Hepatic stellate cell (primary cell): ENCODE results near the gene KIF26B.
"Not testable (repeated sequence)": the region's sequence is repeated elsewhere in the genome, so short reads cannot be mapped to it uniquely, and the experiment has no call there.

Source experiments
- DNase-seq: peaks from one replicate; pipeline ENCODE4 v3.0.0; 2011; ENCODE audit warnings: low spot score

Gene KIF26B

DNA sequence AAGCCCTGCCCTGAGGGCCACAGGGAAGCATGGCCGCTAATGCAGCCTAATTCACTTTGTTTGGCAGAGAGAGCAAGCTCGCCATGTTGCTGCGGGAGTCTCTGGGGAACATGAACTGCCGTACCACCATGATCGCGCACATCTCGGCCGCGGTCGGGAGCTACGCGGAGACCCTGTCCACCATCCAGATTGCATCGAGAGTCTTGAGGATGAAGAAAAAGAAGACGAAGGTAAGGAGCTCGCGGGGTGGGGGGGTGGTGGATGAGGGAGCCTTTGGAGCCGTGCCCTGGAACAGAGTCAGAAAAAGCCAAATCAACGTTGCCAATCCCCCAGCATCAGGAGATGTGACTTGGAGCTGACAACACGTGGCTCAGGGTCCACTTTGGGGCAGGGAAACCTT is 529.4 kb downstream of the KIF26B start:
- DNase-seq = no peak

DNA sequence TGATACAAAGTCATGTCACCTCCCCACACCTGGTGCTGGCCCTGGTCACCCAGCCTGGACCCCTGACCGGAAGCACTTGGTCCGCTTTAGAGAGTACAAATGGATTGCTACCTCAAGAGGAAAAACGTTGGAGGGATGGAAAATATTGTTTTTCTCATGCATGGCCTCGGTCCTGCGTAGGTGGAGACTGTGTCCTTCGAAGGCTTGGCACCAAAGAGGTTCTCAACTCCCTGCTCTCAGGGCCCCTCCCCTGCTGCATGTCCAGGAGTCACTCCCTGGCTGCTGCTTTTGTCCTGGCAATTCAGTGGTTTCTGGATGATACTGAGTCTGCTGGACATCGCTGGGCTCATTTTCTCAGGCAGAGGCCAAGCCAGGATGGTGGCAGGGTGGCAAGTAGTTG is 529.8 kb downstream of the KIF26B start:
- DNase-seq = no peak

DNA sequence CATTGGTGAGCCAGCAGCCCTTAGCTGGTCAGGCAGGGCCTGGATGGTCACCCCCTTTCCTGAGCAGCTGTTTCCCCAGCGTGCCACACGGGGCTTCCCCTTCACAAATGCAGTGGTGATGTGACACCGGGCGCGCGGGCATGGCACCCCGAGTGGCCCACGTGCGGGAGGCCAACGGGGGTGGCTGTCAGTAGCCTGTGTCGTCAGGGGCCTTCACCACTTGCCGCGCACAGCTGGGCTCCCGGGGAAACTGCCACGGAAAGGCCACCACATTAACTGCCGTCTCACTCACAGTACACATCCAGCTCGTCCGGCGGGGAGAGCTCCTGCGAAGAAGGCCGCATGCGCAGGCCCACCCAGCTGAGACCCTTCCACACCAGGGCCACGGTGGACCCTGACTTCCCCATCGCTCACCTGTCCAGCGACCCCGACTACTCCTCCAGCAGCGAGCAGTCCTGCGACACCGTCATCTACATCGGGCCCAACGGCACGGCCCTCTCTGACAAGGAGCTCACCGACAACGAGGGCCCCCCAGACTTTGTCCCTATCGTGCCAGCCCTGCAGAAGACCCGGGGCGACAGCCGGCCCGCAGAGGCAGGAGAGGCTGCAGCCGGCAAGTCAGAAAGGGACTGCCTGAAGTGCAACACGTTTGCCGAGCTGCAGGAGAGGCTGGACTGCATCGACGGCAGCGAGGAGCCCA is 530.5 kb downstream of the KIF26B start:
- no peak for DNase-seq

DNA sequence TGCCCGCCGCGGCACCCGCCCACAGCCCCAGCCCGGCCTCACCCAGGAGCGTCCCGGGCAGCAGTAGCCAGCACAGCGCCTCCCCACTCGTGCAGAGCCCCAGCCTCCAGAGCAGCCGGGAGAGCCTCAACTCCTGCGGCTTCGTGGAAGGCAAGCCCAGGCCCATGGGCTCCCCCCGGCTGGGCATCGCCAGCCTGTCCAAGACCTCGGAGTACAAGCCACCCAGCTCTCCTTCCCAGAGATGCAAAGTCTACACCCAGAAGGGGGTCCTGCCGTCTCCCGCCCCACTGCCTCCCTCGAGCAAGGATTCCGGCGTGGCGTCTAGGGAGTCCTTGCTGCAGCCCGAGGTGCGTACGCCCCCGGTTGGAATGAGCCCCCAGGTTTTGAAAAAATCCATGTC is 531.2 kb downstream of the KIF26B start:
- DNase-seq = no peak

DNA sequence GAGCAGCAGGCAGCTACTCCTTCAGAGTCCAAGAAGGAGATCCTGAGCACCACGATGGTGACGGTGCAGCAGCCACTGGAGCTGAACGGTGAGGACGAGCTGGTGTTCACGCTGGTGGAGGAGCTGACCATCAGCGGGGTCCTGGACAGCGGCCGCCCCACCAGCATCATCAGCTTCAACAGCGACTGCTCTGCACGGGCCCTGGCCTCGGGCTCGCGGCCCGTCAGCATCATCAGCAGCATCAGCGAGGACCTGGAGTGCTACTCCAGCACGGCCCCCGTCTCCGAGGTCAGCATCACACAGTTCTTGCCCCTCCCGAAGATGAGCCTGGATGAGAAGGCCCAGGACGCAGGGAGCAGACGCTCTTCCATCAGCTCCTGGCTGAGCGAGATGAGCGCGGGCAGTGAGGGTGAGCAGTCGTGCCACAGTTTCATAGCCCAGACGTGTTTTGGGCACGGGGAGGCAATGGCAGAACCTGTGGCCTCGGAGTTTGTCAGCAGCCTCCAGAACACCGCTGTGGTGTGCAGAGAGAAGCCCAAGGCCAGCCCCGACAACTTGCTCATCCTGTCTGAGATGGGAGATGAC is 531.8 kb downstream of the KIF26B start:
- DNase-seq = no peak

DNA sequence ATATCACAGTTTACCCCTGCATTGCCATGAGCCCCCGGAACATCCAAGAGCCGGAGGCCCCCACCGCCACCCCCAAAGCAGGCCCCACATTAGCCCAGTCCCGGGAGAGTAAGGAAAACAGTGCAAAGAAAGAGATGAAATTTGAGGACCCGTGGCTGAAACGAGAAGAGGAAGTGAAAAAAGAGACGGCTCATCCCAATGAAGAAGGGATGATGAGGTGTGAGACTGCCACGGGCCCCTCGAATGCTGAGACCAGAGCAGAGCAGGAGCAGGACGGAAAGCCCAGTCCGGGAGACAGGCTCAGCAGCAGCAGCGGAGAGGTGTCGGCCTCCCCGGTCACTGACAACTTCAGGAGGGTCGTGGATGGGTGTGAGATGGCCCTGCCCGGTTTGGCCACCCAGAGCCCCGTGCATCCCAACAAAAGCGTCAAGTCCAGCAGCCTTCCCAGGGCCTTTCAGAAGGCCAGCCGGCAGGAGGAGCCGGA is 532.4 kb downstream of the KIF26B start:
- no peak for DNase-seq

DNA sequence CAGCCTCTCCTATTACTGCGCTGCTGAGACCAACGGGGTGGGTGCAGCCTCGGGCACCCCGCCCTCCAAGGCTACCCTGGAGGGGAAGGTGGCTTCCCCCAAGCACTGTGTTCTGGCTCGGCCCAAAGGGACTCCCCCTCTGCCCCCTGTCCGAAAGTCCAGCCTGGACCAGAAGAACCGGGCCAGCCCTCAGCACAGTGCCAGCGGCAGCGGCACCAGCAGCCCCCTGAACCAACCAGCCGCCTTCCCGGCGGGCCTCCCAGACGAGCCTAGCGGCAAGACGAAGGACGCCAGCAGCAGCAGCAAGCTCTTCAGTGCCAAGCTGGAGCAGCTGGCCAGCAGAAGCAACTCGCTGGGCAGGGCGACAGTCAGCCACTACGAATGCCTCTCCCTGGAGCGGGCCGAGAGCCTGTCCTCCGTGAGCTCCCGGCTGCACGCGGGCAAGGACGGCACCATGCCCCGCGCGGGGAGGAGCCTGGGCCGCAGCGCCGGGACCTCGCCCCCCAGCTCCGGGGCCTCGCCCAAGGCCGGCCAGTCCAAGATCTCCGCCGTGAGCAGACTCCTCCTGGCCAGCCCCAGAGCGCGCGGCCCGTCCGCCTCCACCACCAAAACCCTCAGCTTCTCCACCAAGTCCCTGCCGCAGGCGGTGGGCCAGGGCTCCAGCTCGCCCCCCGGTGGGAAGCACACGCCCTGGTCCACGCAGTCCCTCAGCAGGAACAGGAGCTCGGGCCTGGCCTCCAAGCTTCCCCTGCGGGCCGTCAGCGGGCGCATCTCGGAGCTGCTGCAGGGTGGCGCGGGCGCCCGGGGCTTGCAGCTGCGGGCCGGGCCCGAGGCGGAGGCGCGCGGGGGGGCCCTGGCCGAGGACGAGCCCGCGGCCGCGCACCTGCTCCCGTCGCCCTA is 533.1 kb downstream of the KIF26B start:
- no peak for DNase-seq

DNA sequence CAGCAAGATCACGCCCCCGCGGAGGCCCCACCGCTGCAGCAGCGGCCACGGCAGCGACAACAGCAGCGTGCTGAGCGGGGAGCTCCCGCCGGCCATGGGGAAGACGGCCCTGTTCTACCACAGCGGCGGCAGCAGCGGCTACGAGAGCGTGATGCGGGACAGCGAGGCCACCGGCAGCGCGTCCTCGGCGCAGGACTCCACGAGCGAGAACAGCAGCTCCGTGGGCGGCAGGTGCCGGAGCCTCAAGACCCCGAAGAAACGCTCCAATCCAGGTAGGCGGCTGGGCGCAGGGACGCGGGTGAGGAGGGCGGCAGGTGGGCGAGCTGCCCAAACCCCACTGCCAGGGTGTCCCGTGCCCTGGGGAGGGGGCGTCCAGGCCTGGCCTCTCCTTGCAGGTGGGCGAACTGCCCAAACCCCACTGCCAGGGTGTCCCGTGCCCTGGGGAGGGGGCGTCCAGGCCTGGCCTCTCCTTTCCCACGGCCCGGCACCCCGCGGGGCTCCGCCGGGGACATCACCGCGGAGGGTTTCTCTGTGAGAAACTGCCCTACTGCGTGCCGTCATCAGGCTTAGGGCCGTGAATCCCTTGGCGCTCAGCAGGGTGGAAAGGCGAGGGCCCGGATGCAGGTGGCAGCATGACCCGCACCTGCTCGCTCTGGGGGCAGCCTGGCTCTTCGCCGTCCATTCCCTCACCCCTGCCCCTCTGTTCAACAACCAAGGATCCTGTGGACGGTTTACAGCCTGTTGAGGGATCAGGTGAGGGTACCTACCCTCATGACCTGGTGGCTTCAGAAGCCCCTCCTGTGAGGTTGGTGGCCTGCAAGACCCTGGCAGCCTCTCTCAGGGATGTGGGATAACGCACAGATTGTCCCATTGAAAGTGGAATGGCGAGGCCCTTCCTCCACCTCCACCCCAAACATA is 534.0 kb downstream of the KIF26B start:
- no peak for DNase-seq

- no peak for DNase-seq
These were observed 535.4 kb downstream of the KIF26B start for GRCh38 chr1:245690156-245690690.

- no peak for DNase-seq
These were observed 536.3 kb downstream of the KIF26B start for GRCh38 chr1:245690946-245691541.

- DNase-seq = no peak
These were observed 537.1 kb downstream of the KIF26B start for GRCh38 chr1:245691897-245692296.

DNA sequence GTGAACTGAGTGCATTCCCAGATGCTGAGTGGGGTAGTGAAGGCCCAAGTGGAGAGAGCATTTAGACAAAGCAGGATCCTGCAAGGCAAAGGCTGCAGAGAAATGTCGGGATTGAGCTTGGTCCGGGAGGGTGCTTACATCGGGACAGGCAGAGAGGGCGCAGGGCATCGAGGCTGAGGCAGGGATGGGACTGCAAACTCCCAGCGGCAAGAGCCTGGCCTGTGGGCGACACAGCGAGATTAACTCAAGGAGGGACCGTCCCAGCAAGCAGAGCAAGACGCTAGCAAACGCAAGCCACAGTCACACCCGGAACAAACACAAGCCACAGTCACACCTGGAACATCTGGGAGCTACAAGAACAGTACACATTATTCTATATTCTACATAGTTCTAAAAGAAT is 537.5 kb downstream of the KIF26B start:
- no peak for DNase-seq

DNA sequence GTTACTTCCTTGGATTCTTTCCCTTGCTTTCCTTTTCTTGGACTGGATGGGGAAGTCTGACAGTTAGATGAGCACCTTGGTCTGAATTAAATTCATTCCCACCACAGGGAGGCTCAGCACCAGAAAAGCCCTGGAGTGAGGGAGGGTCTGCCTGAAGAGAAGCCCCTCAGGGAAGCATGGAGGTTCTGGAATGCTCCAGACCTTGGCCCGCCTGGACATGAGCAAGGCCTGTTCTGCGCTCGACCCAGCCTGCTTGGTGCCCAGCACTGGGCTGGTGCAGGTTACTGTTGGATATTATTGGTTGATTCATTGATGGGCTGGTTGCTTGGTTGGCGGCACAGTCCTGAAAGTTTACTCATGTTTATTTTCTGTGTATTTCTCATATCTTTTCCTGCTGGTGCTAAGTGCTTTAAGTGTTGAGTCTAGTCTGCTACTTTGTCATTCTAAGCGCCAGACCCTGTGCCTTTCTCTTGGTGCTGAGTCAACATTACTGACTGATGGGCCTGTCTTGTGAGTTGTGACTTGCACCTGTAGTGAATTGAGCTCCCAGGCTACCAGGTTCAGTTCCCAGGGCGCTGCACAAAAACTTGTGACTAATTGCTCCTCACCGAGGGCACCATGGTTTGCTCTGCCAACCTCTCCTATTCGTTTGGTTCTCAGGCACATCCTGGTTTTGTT is 538.5 kb downstream of the KIF26B start:
- DNase-seq = no peak

GRCh38 chr1:245693941-245694752 is 539.4 kb downstream of the KIF26B start:
- no peak for DNase-seq

DNA sequence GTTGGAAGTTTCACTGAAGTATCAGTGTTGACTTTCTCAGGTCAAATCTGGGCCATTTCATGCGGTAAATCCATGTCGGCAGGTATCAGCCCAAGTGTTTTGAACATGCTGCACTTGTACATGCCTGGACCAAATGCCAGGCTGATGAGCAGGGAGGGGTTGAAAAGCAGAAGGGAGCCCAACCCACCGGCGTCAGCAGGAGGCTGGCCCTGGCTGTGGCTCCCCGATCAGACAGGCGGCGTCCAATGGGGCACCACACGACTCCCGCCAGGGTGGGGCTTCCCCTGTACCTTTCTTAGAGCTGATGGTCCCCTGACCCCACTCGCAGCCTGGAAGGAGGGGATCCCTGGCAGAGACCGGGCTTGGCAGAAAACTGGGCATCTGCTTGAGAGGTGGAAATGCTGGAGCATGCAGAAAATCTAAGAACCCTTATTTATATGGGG is 540.0 kb downstream of the KIF26B start:
- DNase-seq = no peak

GRCh38 chr1:245695211-245695610 is 540.4 kb downstream of the KIF26B start:
- DNase-seq = no peak

DNA sequence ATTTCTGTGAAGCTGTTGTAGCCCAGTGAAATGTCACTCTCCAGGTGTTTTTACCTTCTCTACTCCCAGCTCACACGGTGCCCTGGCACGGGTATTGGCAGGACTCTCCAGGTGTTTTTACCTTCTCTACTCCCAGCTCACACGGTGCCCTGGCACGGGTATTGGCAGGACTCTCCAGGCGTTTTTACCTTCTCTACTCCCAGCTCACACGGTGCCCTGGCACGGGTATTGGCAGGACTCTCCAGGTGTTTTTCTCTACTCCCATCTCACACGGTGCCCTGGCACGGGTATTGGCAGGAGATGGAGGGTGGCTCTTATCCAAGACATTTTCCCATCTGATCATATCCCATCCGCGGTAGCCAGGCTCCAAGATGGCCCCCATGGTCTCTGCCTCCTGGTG is 540.9 kb downstream of the KIF26B start:
- not testable (repeated sequence) for DNase-seq

GRCh38 chr1:245698116-245698515 is 543.3 kb downstream of the KIF26B start:
- no peak for DNase-seq

GRCh38 chr1:245698860-245699259 is 544.1 kb downstream of the KIF26B start:
- DNase-seq = no peak

- no peak for DNase-seq
These were observed 545.8 kb downstream of the KIF26B start for GRCh38 chr1:245700631-245701030.
